ENCODE results near the gene PTPRK. TPM values are rescaled to one million over a fixed set of nuclear protein-coding genes. Genes with fewer than 3 reads are reported as not detected.

PTPRK gene
- total and polyA plus RNA-seq, 2 experiments from 2014 or later = 26.9 to 56.4 TPM

DNA sequence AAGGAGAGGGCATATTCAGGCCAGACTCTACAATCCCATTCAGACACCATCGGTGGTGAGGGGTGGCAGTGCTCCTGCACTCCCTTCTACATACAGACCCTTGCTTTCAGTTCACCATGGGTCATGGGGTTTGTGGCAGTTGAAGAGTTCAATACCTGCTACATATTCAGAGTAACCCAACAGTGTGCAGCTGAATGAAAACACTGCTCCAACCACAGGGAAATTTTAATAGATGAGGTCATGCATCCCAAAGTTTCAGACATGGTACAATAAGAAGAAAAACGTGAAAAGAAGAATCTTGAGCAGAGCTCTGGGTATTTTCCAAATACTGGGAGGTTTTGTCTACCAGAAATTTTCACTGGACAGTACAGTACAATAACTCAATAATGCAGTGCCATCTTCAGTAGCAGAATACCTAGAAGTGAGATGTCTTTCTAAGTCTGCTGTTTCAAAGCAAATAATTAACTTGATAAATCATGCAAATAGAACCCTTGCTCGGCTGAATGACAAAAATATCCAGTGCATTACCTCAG lies 162.1 kb downstream of the PTPRK start (continued):
- TF ChIP-seq REST (IDR thresholded peaks at IDR 0.05; ENCODE audit: unreplicated experiment) = no peak
- no peak for TF ChIP-seq POLR2AphosphoS5 (IDR thresholded peaks at IDR 0.05; ENCODE audit: low read depth)

- H3K4me1 ChIP-seq (ENCODE audit: insufficient read depth) = peaks cover 19% of the 10 kb centered on the region; the same call in 1 of the 2 replicates
- Mint-ChIP-seq H3K4me3 (no peak overlapping the region), H3K27me3 (ENCODE audit: insufficient read depth, low read depth, poor library complexity) (peaks cover 2% of the 10 kb centered on the region), H3K9me3 (no peaks in the 10 kb centered on the region), H3K4me1 (peaks cover 18% of the 10 kb centered on the region), H3K27ac (no peak overlapping the region; the same call in 1 of the 2 replicates), H3K36me3 (ENCODE audit: low read depth) (no peaks in the 10 kb centered on the region)
- H3K79me2 ChIP-seq (replicated peaks; ENCODE audit: insufficient read depth) = peaks cover 28% of the 10 kb centered on the region
- H3K4me3 ChIP-seq = no peak overlapping the region
- no peak for ATAC-seq
- no peak overlapping the region for H3K4me2 ChIP-seq
- no peaks in the 10 kb centered on the region for H3K27me3 ChIP-seq (ENCODE audit: insufficient read depth)
- no peak overlapping the region for H2AFZ ChIP-seq
- no peaks in the 10 kb centered on the region for H4K20me1 ChIP-seq (replicated peaks; ENCODE audit: insufficient read depth)
- no peaks in the 10 kb centered on the region for H3K36me3 ChIP-seq (ENCODE audit: insufficient read depth)
- H3K9me2 ChIP-seq (ENCODE audit: insufficient read depth) = no peaks in the 10 kb centered on the region
- no peak for DNase-seq (ENCODE audit: low spot score)
- no peak overlapping the region for H3K27ac ChIP-seq (ENCODE audit: low read depth)
- no peaks in the 10 kb centered on the region for H3F3A ChIP-seq (replicated peaks; ENCODE audit: low read depth)
- TF ChIP-seq CREB1 (CRISPR knock-in tag; IDR thresholded peaks at IDR 0.05; ENCODE audit: low read depth) (no peak), ETS1 (IDR thresholded peaks at IDR 0.05) (no peak), ZNF114 (CRISPR knock-in tag; IDR thresholded peaks at IDR 0.05) (no peak), REST (IDR thresholded peaks at IDR 0.05; ENCODE audit: unreplicated experiment) (no peak), NANOG (IDR thresholded peaks at IDR 0.05; ENCODE audit: borderline replicate concordance) (no peak), EZH2 (IDR thresholded peaks at IDR 0.05; ENCODE audit: low read depth, unreplicated experiment) (no peak), STAT1 (IDR thresholded peaks at IDR 0.05; ENCODE audit: unreplicated experiment) (no peak), POLR2AphosphoS5 (IDR thresholded peaks at IDR 0.05; ENCODE audit: low read depth) (no peak), JUNB (IDR thresholded peaks at IDR 0.05; ENCODE audit: unreplicated experiment) (no peak)
These were observed 162.8 kb downstream of the PTPRK start for GRCh38 chr6:128357392-128358130.
